IMR-90 (cell line): ENCODE measurements around the gene GFER. TPM values are rescaled to one million over a fixed set of nuclear protein-coding genes. Genes with fewer than 3 reads are reported as not detected.

Experiments used
- ATAC-seq: fragments of 200-7000 bp; cut with Tn5 transposase; 2 replicates; pipeline ENCODE4 v1.9.1; 2020; ENCODE audit warnings: low read depth, mild to moderate bottlenecking, moderate library complexity
- BruUV-seq: library from RNA; stranded (reverse); fragments of 400-500 nt; replicated peaks from 2 replicates; lab custom pipeline; 2021; lab: Mats Ljungman, UMichigan
- CTCF ChIA-PET: fragments of 300-600 bp; formaldehyde crosslinking; extraction: SDS; loops from one replicate; lab custom pipeline; 2021; ENCODE audit warnings: antibody characterized with exemption; lab: Yijun Ruan, JAX
- POLR2A ChIA-PET: fragments of 300-600 bp; sonication (Branson Sonifier 250); formaldehyde crosslinking; loops from one replicate; lab custom pipeline; 2022; ENCODE audit warnings: antibody characterized with exemption; ENCODE audit not compliant: unreplicated experiment; lab: Charles Lee
- DNase-seq: peaks from one replicate; pipeline ENCODE4 v3.0.0; 2013
- H2AFZ ChIP-seq: replicated peaks from 2 replicates; pipeline ENCODE3; 2013; ENCODE audit warnings: low read length, mild to moderate bottlenecking; ENCODE audit not compliant: poor library complexity
- H2AK5ac ChIP-seq: 2 replicates; pipeline ENCODE4 v1.6.1; 2013; ENCODE audit warnings: low read depth, low read length, inconsistent platforms
- H2AK9ac ChIP-seq: replicated peaks from 2 replicates; pipeline ENCODE3; 2013; ENCODE audit warnings: mild to moderate bottlenecking, low read depth, low read length, moderate library complexity; ENCODE audit not compliant: poor library complexity
- H2BK120ac ChIP-seq: 2 replicates; pipeline ENCODE4 v1.6.1; 2013; ENCODE audit warnings: low read depth, low read length, inconsistent platforms
- H2BK15ac ChIP-seq: 3 replicates; pipeline ENCODE4 v1.6.1; 2013; ENCODE audit warnings: low read depth, low read length, inconsistent platforms
- H2BK20ac ChIP-seq: 2 replicates; pipeline ENCODE4 v1.6.1; 2013; ENCODE audit warnings: low read depth, mild to moderate bottlenecking, inconsistent platforms, low read length, moderate library complexity
- H2BK5ac ChIP-seq: 2 replicates; pipeline ENCODE4 v1.6.1; 2013; ENCODE audit warnings: mild to moderate bottlenecking, low read depth, low read length, inconsistent platforms; ENCODE audit not compliant: poor library complexity, severe bottlenecking
- H3K14ac ChIP-seq: replicated peaks from 2 replicates; pipeline ENCODE4 v1.6.1; 2013; ENCODE audit warnings: low read depth, low read length, inconsistent platforms
- H3K18ac ChIP-seq: 2 replicates; pipeline ENCODE4 v1.6.1; 2013; ENCODE audit warnings: low read depth, low read length, control low read depth
- H3K23ac ChIP-seq: 2 replicates; pipeline ENCODE4 v1.6.1; 2013; ENCODE audit warnings: low read depth, low read length, inconsistent platforms
- H3K27ac ChIP-seq: 2 replicates; pipeline ENCODE4 v1.5.1; 2013; ENCODE audit warnings: mild to moderate bottlenecking, control low read depth, low read length; ENCODE audit not compliant: insufficient read depth
- H3K27me3 ChIP-seq: 2 replicates; pipeline ENCODE4 v1.6.1; 2013; ENCODE audit warnings: low read length; ENCODE audit not compliant: control insufficient read depth, insufficient read depth
- H3K36me3 ChIP-seq: 2 replicates; pipeline ENCODE4 v1.6.1; 2013; ENCODE audit warnings: low read length, mixed read lengths; ENCODE audit not compliant: control insufficient read depth, insufficient read depth
- H3K4ac ChIP-seq: 2 replicates; pipeline ENCODE4 v1.6.1; 2013; ENCODE audit warnings: low read depth, low read length, inconsistent platforms
- H3K4me1 ChIP-seq: 2 replicates; pipeline ENCODE4 v1.6.1; 2013; ENCODE audit warnings: low read length, mixed read lengths; ENCODE audit not compliant: control insufficient read depth, insufficient read depth
- H3K4me2 ChIP-seq: 2 replicates; pipeline ENCODE4 v1.6.1; 2013; ENCODE audit warnings: low read depth, mild to moderate bottlenecking, control low read depth, low read length, moderate library complexity
- H3K4me3 ChIP-seq: 2 replicates; pipeline ENCODE4 v1.5.1; 2013; ENCODE audit warnings: low read depth, mild to moderate bottlenecking, control low read depth, low read length, moderate library complexity; ENCODE audit not compliant: insufficient read depth
- H3K56ac ChIP-seq: 2 replicates; pipeline ENCODE4 v1.6.1; 2013; ENCODE audit warnings: low read length, inconsistent platforms; ENCODE audit not compliant: insufficient read depth; ENCODE audit errors: extremely low read depth
- H3K79me1 ChIP-seq, 2 experiments: 2 replicates each; pipeline ENCODE4 v1.6.1; 2013; ENCODE audit warnings: low read length in 2 of 2, inconsistent platforms in 1 of 2, low read depth in 1 of 2
- H3K9ac ChIP-seq: 2 replicates; pipeline ENCODE4 v1.6.1; 2013; ENCODE audit warnings: low read depth, low read length, control low read depth
- H3K9me1 ChIP-seq: 2 replicates; pipeline ENCODE4 v1.6.1; 2013; ENCODE audit warnings: low read length, inconsistent platforms; ENCODE audit not compliant: insufficient read depth
- H3K9me3 ChIP-seq: 2 replicates; pipeline ENCODE4 v1.6.1; 2013; ENCODE audit warnings: low read length; ENCODE audit not compliant: control insufficient read depth, insufficient read depth
- H4K20me1 ChIP-seq: 2 replicates; pipeline ENCODE4 v1.6.1; 2013; ENCODE audit warnings: low read length, inconsistent platforms; ENCODE audit not compliant: insufficient read depth
- H4K5ac ChIP-seq: 2 replicates; pipeline ENCODE4 v1.6.1; 2013; ENCODE audit warnings: mild to moderate bottlenecking, low read depth, low read length, control low read depth
- H4K8ac ChIP-seq, 2 experiments: 2 replicates each; pipeline ENCODE4 v1.6.1; 2013; ENCODE audit warnings: low read depth in 2 of 2, low read length in 2 of 2, control low read depth in 1 of 2, inconsistent platforms in 1 of 2
- H4K91ac ChIP-seq: 2 replicates; pipeline ENCODE4 v1.6.1; 2013; ENCODE audit warnings: low read depth, low read length, inconsistent platforms; ENCODE audit not compliant: insufficient read depth
- BHLHE40 ChIP-seq: fragments of 150-350 bp; IDR thresholded peaks from 2 replicates; pipeline ENCODE4 v1.6.1; 2016; ENCODE audit warnings: mild to moderate bottlenecking, low read depth, low read length
- CEBPB ChIP-seq: IDR thresholded peaks from 2 replicates; pipeline ENCODE4 v1.6.1; 2012; ENCODE audit warnings: low read depth, low read length, improper control_type of control experiment
- CHD1 ChIP-seq: IDR thresholded peaks from 2 replicates; pipeline ENCODE4 v1.6.1; 2012; ENCODE audit warnings: low read depth, low read length, improper control_type of control experiment
- CTCF ChIP-seq: conservative IDR thresholded peaks from 2 replicates; pipeline ENCODE4 v1.5.1; 2012; ENCODE audit warnings: mild to moderate bottlenecking, low read depth, low read length, improper control_type of control experiment
- FOS ChIP-seq: fragments of 150-350 bp; IDR thresholded peaks from 2 replicates; pipeline ENCODE4 v1.6.1; 2016; ENCODE audit warnings: low read depth, low read length
- MAFK ChIP-seq: IDR thresholded peaks from 2 replicates; pipeline ENCODE4 v1.6.1; 2012; ENCODE audit warnings: low read depth, low read length, improper control_type of control experiment
- MAZ ChIP-seq: IDR thresholded peaks from 2 replicates; pipeline ENCODE4 v1.6.1; 2012; ENCODE audit warnings: low read depth, mild to moderate bottlenecking, low read length, improper control_type of control experiment, moderate library complexity, borderline replicate concordance
- MXI1 ChIP-seq: IDR thresholded peaks from 2 replicates; pipeline ENCODE4 v1.6.1; 2012; ENCODE audit warnings: low read depth, mild to moderate bottlenecking, low read length, moderate library complexity, borderline replicate concordance
- NFE2L2 ChIP-seq: fragments of 150-350 bp; IDR thresholded peaks from 2 replicates; pipeline ENCODE4 v1.6.1; 2016; ENCODE audit warnings: low read depth, mild to moderate bottlenecking, low read length
- POLR2A ChIP-seq: IDR thresholded peaks from 2 replicates; pipeline ENCODE4 v1.6.1; 2012; ENCODE audit warnings: mild to moderate bottlenecking, low read depth, low read length
- RAD21 ChIP-seq: IDR thresholded peaks from 2 replicates; pipeline ENCODE4 v1.6.1; 2012; ENCODE audit warnings: low read length, improper control_type of control experiment
- RCOR1 ChIP-seq: IDR thresholded peaks from 2 replicates; pipeline ENCODE4 v1.6.1; 2012; ENCODE audit warnings: mild to moderate bottlenecking, low read length, improper control_type of control experiment; ENCODE audit not compliant: insufficient replicate concordance
- SMC3 ChIP-seq: fragments of 150-350 bp; IDR thresholded peaks from 2 replicates; pipeline ENCODE4 v1.6.1; 2016; ENCODE audit warnings: low read depth, mild to moderate bottlenecking, antibody characterized with exemption, low read length, moderate library complexity
- WGBS, 2 experiments: methylation state at CpG; one replicate each; pipeline versions ENCODE4 v1.1.5 to v1.1.7; 2013; ENCODE audit warnings: missing lambda C conversion rate in 2 of 2; ENCODE audit not compliant: insufficient read length in 1 of 2; ENCODE audit errors: extremely low coverage in 2 of 2; 5-methylcytosine and 5-hydroxymethylcytosine counted together
- dilution Hi-C: fragments of 300-500 bp; cut with HindIII; formaldehyde crosslinking; loops from one replicate; pipeline ENCODE4 v1.14.3; 2018; ENCODE audit warnings: low sequenced_read_pairs; ENCODE audit not compliant: unreplicated experiment
- in situ Hi-C: fragments of 300-500 bp; cut with MboI; formaldehyde crosslinking; loops from 3 replicates; pipeline ENCODE4 v1.14.3; 2019; ENCODE audit warnings: low sequenced_read_pairs, inconsistent platforms, mixed read lengths
- intact Hi-C: fragments of 100-400 bp; cut with micrococcal nuclease; formaldehyde crosslinking; loops from 2 replicates; pipeline ENCODE4 v1.10.0; 2022
- polyA plus RNA-seq, 3 experiments: library from polyadenylated mRNA; depleted of rRNA; stranded (reverse); fragments of >200 nt; gene quantifications; 2 replicates each; pipeline ENCODE4 v1.2.3, GENCODE V29; 2012; ENCODE audit warnings: low replicate concordance in 1 of 3
- total RNA-seq: library from RNA; depleted of rRNA; stranded (reverse); fragments of >200 nt; gene quantifications from 2 replicates; pipeline ENCODE4 v1.2.3, GENCODE V29; 2012
- TF ChIP-seq, protein P1 (sequence below): fragments of 150-350 bp; IDR thresholded peaks from 2 replicates; pipeline ENCODE4 v1.6.1; 2016; ENCODE audit warnings: low read depth, mild to moderate bottlenecking, low read length, moderate library complexity, borderline replicate concordance
- TF ChIP-seq, protein P2 (sequence below): fragments of 150-350 bp; IDR thresholded peaks from 2 replicates; pipeline ENCODE4 v1.6.1; 2017; ENCODE audit warnings: mild to moderate bottlenecking, antibody characterized with exemption, low read length, low read depth

GFER gene
- total and polyA plus RNA-seq, 2 of the 4 experiments (the other 2 are of a cell fraction), result 6.8 to 19.8 TPM

DNA sequence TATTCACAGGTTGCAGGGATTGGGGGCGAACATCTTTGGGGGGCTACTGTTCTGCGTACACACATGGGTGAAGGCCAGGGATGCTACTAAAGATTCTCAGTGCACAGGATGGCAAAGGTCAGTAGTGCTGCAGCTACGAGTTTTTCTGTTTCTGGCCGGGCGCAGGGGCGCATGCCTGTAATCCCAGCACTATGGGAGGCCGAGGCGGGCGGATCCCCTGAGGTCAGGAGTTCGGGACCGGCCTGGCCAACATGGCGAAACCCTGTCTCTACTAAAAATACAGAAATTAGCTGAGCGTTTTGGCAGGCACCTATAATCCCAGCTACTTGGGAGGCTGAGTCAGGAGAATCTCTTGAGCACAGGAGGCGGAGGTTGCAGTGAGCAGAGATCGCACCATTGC lies 29.5 kb downstream of the GFER start:
- H3K14ac ChIP-seq, result no peak overlapping the region
- ATAC-seq, result no peak
- no peak overlapping the region for H4K8ac ChIP-seq
- H3K27ac ChIP-seq, result no peak overlapping the region
- H3K9me3 ChIP-seq, result no peaks in the 10 kb centered on the region
- no peak overlapping the region for H4K5ac ChIP-seq
- H3K27me3 ChIP-seq, result no peaks in the 10 kb centered on the region
- ChIA-PET POLR2A (no interaction called here), CTCF (interaction anchor here (1.7 kb wide), 1 partner anchor 10 kb away, joined by 8 read pairs; no protein-coding TSS in a partner anchor)
- no peak overlapping the region for H3K18ac ChIP-seq
- no peak overlapping the region for H2AFZ ChIP-seq
- H4K20me1 ChIP-seq, result peaks cover 6% of the 10 kb centered on the region
- no peak overlapping the region for H4K91ac ChIP-seq
- intact Hi-C loops (no loop called here), dilution Hi-C loops (no loop called here), in situ Hi-C loops (no loop called here)
- BruUV-seq, result no TSS peak
- H3K4me3 ChIP-seq, result no peak overlapping the region
- peaks cover 6% of the 10 kb centered on the region for H3K9me1 ChIP-seq
- H3K23ac ChIP-seq, result no peak overlapping the region
- no peak overlapping the region for H3K4me2 ChIP-seq
- H3K56ac ChIP-seq, result no peak overlapping the region
- H3K4ac ChIP-seq, result no peak overlapping the region
- H2BK15ac ChIP-seq, result no peak overlapping the region
- H3K9ac ChIP-seq, result no peak overlapping the region
- TF ChIP-seq FOS (no peak), MXI1 (no peak), BHLHE40 (no peak), CHD1 (no peak), CEBPB (no peak), NFE2L2 (no peak), SMC3 (no peak), RCOR1 (no peak), MAFK (no peak), CTCF (no peak), RAD21 (no peak), POLR2A (no peak), MAZ (no peak)
- TF ChIP-seq, protein P1, sequence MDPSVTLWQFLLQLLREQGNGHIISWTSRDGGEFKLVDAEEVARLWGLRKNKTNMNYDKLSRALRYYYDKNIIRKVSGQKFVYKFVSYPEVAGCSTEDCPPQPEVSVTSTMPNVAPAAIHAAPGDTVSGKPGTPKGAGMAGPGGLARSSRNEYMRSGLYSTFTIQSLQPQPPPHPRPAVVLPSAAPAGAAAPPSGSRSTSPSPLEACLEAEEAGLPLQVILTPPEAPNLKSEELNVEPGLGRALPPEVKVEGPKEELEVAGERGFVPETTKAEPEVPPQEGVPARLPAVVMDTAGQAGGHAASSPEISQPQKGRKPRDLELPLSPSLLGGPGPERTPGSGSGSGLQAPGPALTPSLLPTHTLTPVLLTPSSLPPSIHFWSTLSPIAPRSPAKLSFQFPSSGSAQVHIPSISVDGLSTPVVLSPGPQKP, result no peak
- TF ChIP-seq, protein P2, sequence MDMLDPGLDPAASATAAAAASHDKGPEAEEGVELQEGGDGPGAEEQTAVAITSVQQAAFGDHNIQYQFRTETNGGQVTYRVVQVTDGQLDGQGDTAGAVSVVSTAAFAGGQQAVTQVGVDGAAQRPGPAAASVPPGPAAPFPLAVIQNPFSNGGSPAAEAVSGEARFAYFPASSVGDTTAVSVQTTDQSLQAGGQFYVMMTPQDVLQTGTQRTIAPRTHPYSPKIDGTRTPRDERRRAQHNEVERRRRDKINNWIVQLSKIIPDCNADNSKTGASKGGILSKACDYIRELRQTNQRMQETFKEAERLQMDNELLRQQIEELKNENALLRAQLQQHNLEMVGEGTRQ, result no peak
- no peak overlapping the region for H2AK5ac ChIP-seq
- H3K4me1 ChIP-seq, result peaks cover 10% of the 10 kb centered on the region
- no peak overlapping the region for H2BK5ac ChIP-seq
- H3K36me3 ChIP-seq, result no peaks in the 10 kb centered on the region
- H3K79me1 ChIP-seq, result peaks cover 9 to 19% of the 10 kb centered on the region in 2 experiments; a peak in 3 of 4 replicates
- DNase-seq, result no peak
- no peak overlapping the region for H2AK9ac ChIP-seq
- no peak overlapping the region for H2BK120ac ChIP-seq
- H2BK20ac ChIP-seq, result no peak overlapping the region
- WGBS, 2 experiments, result 93% methylated on average over 6 of the region's 15 CpGs; no CpG with 5 or more reads in 1 of the 2 experiments
